HG03432 (cell line): Measurements from ENCODE around the gene ZBTB20.

Experiments
- ATAC-seq: cut with Tn5 transposase; IDR thresholded peaks from one replicate; pipeline ENCODE4 v1.9.1; 2021; ENCODE audit warnings: mild to moderate bottlenecking, moderate library complexity; ENCODE audit not compliant: unreplicated experiment

Gene ZBTB20

DNA sequence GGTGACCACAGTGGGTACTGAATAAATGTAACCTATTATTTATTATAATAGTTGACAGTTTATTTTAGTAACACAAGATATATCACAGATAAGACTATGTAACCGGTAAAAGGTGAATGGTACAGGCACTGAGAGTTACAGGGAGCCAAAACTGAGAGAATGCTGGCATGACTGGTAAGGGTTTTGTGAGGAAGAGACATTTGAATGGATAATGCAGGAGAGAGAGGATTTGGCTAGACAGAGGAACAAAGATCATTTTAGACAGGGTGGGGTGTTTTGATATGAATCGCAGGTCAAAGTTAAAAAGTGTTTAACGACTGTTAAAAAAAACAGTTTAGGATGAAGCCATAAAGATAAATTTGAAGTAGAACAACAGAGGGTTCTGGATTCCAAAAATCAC lies 421.1 kb downstream of the ZBTB20 start:
- no peak for ATAC-seq

DNA sequence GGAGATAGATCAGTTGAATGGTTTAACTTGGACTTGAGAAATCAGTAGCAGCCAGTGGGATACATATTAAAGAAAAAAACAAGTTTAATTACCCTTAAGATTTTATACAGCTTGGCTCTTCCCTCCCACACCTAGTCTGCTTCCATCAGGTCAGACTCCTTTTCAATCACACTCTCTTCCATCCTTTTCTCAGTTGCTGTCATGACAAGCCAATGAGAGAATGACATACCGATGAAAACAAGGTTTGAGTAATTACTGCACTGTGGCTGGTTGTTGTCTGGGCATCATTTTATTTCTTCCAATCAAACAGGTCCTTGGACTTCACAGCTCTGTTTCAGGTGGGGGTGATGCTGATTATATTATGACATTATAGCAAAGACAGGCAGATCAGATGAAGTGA lies 424.6 kb downstream of the ZBTB20 start:
- no peak for ATAC-seq

DNA sequence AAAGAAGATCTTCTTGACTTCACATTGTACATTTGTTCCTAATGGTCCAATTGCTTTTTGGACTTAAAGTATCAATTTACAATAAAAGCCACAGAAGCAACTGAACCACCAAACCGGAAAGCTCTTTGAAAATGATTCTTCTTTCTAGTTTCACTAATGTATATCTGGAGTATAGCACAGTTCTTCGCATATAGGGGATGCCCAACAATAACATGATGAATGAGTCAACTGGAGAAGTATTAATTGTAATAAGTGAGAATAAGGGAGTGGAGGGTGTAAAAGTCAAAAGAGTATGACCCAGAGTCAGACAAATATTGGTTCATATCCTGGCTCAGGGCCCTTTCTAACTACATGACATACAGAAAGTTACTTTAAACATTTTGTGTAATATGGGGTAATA lies 425.2 kb downstream of the ZBTB20 start:
- peak; percentile 72 for ATAC-seq

DNA sequence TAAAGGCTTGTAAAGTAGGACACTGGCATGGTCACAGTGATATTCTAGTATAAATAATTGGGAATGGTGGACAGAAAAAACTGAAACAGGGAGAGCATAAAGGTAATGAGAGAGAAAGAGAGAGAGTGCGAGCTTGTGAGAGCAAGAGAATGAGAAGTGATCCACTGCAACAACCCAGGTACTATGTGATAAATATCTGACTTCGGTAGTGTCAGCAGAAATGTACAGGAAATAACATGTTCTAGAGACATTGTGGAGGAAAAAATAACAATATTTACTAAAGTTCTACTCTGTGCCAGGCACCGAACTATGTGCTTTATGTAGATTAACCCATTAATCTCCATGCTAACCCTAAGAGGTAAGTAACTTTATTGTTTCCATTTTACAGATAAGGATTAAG lies 425.9 kb downstream of the ZBTB20 start:
- ATAC-seq, result no peak

DNA sequence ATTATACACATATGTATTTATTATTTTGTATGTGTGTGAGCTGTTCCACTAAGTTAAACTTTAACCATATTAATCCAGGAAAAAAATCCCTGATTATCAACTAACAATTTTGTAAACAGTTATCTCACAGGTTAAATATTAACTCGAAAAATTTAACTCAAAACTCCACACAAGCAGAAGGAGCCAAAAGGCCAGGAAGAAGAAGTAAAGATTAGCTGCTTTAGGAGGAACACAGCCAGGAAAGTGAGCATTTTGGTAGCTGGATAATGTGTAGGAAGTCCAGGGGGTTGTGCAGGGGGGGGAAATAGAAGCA lies 428.2 kb downstream of the ZBTB20 start:
- no peak for ATAC-seq

DNA sequence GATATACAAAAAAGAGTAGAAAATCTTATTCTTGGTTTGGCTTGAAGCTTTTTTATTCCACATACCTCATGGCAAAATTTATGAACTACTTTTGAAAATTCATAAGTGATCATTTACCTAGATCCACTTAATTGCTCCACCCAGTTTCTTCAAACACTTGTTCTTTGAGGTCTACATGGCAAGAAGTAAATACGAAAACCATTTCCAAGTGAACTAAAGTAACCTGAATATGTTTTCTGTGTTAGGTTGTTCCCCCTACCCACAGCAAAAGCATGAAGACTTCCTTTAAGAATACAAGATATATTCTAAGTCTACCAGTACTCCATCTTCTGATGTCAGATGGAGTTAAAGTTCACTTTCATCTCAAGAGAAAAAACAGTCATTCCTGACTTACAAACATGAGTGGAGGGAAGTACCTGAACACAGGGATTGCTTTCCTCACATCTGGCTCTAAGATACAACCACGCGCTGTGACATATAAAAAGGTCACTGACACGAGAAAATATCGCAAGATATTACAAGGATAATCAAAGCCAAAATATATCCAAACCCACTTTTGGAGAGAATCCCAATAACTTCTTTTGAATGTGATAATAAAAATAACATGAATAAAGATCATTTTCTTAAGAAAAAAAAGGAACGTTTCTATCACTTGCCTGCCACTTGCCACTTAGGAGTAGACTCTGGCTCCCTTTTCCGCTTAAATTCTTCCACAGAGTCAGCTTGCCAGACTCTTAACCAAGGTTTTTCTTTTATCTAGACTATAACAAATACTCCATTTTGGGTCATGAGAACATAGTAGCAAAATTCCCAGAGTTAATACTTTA lies 428.8 kb downstream of the ZBTB20 start:
- ATAC-seq, result no peak

DNA sequence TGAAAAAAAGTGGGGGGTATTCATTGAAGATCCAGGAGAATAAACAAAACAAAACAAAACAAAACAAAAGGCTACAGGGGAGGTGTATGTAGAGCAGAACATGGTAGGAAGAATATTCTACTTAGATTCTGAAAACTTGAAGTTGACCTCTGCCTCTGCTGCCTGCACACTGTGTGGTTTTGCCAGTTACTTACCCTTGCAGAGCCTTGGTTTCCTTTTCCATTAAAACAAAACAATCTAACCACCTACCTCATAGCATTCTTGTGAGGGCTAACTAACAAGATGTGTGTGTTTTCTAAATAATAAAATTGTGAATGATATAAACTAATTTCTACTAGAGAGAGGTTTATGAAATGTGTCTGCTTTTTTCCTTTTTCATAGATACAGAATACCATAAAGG lies 430.2 kb downstream of the ZBTB20 start:
- ATAC-seq, result no peak

DNA sequence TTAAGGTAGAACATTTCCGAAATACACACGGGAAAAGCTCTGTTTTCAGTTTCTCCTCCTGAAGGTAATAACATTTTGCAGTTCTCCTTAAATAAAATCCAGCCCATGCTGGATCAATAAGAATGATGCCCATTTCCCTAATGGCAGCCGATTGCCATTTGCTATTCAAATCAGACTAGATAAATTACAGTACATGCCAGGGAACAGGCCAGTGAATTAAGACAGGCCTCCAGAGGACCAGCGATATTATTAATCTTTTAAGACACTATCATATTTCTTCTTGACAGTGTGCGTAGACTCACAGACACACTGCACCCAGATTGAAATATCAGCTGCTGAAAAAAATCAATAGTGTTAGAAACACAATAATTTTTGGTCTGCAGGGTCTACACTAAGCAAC lies 431.0 kb downstream of the ZBTB20 start:
- ATAC-seq, result no peak

DNA sequence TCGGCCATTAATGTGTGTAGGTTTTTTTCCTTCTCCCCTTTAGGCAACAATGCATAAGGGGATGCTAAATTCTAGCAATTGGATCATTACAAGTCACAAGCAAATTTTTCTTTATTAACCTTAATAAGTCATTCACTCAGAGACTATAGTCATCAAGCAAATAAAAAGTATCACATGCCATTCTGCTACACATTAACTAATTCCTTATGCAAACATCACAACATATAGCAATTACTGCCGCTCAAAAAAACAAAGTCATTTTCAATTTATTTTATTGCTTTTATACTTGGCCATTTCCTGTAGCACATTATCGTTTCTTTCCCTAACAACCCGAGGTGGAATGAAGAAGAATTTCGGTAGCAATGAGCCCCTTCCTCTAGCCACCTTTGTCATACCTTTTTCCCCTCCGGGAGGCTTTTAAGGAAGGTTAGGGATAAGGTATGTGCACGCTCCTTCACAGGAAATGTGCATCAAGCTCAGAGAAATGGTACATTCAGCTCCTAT lies 432.1 kb downstream of the ZBTB20 start:
- ATAC-seq, result no peak

DNA sequence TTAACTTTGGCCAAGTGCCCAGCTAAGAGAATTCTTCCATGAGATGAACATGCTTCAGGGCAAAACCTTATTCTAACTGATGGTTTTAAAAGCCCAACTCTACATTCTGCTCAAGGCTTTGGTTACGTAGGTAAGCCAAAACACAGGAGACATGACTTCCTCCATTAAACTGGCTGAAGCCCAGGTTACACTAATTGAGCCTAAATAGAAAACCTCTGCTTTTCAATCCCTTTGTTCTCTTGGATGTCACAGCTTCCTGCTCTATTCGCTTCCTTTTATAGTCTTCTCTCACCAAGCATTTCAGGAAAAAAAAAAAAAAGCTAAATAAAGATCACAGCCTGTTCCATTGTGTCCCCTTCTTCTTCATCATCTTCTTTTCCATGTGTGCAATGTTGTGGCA lies 432.9 kb downstream of the ZBTB20 start:
- ATAC-seq, result no peak

DNA sequence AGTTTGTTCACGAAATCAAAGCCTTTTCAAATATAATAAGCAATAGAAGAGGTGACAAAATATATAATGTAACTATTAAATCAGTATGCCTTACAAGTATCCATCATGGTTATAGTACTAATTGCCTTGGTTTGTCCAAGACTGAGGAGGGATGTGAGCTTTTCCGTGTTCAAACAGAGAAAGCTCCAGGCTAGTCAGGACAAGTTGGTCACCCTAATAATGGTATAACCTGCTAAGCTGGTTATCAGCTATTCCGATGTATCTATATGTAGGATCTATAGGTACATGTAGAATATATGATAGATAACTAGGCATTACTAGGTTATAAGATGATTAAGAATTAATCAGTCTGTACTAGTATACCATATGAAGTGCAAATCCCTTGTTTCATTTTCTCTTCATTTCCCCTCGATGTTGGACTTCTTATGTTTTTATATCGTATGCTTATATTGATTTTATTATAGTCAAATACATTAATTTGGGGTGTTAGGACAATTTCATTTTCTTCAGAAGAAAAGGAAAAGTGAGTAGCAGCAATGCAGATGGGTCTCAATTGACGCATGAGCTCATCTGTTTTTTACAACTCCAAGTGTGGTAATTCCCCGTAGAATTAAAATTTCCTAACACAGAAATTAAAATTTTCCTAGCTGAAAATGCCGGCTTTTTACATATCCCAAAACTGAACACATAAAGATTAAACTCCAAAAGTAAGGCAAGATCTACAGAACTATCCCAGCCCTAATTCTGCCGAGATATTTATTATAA lies 434.2 kb downstream of the ZBTB20 start:
- ATAC-seq, result no peak

DNA sequence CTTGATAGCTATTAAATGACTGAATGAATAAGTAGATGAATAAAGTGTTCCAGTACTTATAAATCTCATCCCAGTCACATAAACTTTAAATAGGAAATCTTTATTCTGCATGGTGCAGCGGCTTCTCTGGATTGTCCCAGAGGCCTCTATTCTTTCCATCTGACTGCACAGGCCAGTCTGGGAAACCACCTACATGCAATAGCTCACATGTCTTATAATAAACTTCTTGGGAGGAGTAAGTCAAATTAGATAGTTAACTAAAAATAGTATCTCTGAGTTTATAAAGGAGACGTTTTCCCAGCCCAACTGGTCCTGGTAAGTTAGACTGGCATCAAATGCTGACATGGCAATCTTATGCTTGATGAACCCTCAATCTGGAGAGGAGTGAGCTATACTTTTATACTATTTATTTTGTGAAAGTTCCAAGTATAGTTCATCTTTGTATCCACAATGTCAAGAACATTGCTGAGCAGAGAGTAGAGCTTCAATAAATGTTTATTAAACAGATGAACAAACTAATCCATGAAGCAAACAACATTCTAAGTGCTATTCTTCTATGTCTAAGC lies 435.7 kb downstream of the ZBTB20 start:
- ATAC-seq, result no peak

DNA sequence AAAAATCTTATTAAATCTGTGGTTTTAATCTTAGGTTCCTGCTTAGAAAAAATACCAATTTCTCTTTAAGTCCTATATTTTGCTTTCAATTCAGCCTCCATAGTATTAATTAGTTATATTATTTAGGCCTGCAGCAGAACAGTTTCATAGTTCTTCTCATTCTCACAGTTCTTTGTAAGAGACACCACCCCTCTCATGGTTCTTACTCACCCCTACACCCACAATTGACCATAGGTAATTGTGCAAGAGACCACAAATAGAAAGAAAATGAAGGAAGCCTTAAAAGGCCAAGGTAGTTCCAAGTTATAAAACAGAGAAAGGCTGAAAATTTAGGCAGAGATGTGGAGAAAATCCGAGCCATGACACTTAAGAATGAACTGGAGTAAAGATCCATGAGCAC lies 438.0 kb downstream of the ZBTB20 start:
- no peak for ATAC-seq

DNA sequence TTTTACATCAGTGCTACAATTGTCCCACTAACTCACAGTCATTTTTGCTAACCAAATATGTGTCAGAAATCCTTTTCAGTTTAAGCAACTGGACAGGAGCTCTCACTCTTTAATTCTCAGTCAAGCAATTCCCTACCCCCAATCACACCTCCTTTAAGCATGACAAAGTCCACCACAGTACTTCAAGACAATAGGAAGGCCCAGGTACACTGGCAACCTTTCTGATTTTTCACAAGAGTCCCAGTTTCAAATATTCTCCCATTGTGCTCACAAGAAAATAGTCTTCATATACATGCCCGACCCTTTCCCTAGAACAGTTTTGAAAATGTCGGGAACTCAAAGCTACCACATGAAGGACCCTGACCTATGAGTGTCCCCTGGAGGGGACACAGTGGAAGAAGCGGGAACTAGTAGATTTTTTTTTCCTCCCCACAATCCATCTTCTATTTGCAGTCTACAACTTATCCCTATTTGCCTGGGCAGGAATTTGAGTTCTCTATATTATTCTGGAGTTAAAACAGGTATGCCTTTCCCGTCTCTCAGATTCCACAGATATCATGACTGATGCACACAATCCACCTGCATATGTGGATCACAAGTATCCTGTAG lies 439.7 kb downstream of the ZBTB20 start:
- no peak for ATAC-seq

DNA sequence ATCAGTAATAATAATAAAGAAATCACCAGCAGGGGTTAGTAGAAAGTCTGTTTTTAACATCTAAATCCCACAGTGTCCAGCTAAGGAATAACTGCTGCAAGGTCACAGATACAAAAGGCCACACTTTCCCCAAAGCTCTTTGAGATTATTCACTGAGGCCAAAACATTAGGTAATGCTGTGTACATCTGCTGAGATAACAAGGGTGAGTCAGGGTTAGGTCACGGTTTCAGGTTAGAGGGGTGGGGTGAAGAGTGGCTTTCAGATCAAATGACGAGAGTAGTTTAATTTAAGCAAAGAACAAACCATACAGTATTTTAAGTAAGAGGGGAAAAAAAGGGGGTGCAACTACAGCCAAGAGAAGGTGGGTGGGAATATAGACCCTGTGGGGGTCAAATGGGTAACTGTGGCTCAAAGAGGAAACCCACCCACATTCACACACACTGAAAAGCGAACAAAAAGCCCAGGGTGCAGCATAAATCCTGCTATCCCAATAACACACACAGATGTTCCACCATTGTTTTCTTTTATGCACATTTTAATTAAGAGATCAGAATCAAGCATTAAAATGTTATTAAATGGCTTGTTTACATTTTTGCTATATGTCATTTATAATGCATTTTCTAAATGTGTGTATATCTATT lies 440.4 kb downstream of the ZBTB20 start:
- ATAC-seq, result peak; percentile 96

DNA sequence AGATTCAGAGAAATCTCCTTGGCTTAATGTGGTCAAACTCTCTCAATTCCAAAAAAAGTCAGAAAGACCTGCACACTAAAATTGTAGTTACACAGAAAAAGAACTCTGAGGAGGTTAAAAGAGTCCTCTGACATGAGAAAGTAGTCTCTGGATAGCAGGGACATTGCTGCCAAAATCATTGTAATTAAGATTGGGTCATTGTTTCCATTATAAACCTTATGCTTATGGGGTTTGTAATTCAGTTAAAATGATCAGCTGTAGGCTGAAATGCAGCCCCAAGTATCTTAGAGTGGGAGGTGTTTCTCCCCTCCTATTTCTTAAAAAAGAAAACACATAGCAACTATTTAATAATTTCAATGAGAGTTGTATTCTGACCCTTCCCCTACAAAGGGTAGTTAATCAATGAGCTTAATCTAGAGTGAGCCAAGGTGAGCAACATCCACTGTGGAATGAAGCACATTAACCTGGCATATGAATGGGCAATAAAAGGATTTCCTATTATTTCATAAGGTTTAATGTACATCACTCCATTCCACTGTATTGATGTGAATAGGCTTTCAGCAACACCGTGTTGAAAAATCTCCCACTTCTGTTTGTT lies 446.4 kb downstream of the ZBTB20 start:
- no peak for ATAC-seq

DNA sequence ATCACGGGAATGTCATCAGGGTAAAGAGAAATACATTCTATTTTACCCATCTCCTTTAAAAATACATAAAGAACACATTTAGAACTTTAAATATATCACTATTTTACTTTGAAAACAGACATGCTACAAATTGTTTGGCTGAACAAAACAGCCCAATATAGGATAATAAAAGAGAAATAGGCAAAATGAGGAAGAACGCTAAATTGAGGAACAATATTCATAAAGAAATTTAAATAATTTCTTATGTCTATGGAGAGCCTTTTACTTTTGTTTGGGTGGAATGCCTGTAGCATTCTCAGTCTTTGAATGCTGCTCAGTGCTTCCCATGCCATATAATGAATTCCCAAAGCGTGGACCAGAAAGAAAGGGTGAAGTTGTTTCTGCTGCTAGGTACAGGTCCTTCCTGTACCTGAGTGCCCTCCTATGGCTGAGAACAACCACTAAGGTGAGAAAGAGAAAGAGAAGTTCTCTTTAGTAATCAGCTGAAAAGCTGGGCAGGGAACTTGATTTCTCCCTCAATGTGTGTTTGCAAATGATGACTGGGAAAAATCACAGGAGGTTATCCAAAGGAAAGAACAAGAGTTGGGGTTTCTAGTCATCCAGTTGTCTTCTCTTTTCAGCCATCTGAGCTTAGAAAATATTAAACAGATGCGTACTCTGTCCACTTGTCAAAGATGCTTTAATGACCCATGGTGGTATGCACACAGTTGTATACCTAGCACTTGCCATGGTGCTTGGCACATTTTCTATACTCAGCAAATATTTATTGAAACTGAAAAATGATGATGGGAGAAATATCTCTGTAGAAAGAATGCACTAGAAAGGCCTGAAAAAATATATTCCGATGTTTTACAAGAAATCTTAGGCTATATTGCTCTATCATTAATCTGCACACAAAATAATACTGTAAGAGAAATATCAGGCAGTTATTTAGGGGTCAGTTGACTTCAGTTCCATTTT lies 448.7 kb downstream of the ZBTB20 start:
- ATAC-seq, result no peak

DNA sequence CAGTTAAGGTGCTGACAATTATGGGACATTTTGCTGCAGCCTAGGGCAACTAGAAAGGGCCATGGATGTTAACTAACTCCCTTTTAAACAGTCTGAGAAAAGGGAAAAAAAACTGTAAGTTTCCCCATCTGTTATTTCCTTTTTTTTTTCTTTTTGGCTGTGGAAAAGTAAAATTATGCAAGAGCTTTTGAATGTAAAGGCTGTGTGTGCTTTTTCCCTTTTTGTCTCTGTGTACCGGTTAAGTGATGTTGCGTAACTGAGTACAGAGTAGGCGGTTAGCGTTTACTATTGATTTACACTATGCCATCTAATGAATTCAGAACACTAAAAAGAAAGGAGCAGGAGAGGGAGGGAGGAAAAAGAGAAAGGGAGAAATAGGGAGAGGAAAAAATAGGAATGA lies 449.7 kb downstream of the ZBTB20 start:
- ATAC-seq, result no peak

DNA sequence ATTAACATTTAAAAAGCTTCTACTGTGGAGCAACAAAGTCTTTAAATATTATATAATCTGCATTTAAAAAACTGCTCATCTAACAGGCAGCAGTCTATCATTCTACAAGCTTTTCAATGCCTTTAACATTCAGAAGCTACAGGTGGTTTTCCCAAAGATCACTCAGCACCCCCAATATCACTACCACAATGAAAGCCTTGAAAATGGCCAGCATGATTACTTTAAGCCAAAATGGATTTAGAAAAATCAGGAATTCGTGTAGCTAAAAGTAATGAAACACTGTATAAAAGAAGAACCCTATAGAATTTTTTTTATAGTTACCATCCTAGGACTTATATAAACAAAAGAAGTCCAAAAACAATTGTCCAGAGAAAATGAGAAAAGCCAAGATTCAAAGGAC lies 452.8 kb downstream of the ZBTB20 start:
- no peak for ATAC-seq

DNA sequence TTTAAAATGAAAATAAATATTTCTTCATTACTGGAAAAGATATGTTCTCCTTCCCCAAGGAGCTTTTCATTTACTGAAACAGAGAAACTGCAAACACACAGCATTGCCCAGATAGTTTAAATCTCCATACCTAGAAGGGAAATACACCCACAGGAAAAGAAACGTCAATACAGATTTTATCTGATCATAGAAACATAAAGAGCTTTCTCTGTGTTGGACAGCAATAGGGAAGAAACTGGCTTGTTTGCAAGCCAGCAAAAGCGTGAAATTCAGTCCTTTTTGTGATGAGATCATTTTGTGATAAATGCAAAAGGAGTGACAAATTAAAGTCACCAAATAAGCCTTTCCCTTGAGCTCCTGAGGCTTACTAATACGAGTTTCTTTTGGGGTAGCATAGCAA lies 455.2 kb downstream of the ZBTB20 start:
- no peak for ATAC-seq
